BJ (cell line): ENCODE measurements around the gene FOXP1. TPM values are rescaled to one million over a fixed set of nuclear protein-coding genes. Genes with fewer than 3 reads are reported as not detected.

Experiments used
- CTCF ChIA-PET: fragments of 350-600 bp; formaldehyde crosslinking; extraction: SDS; loops from one replicate; lab custom pipeline; 2021; ENCODE audit warnings: antibody characterized with exemption, inconsistent platforms; lab: Yijun Ruan, JAX
- POLR2A ChIA-PET: fragments of 300-600 bp; sonication (Branson Sonifier 250); formaldehyde crosslinking; extraction: SDS; loops from one replicate; lab custom pipeline; 2021; ENCODE audit warnings: antibody characterized with exemption; lab: Charles Lee
- DNase-seq: peaks from one replicate; pipeline ENCODE4 v3.0.0-alpha.2; 2011; ENCODE audit warnings: low read depth
- H3K27me3 ChIP-seq: 2 replicates; pipeline ENCODE4 v1.6.0; 2011; ENCODE audit warnings: low read length; ENCODE audit not compliant: control insufficient read depth, insufficient read depth
- H3K36me3 ChIP-seq: 2 replicates; pipeline ENCODE4 v1.5.1; 2011; ENCODE audit warnings: low read length; ENCODE audit not compliant: control insufficient read depth, insufficient read depth
- H3K4me3 ChIP-seq: 2 replicates; pipeline ENCODE4 v1.5.1; 2011; ENCODE audit warnings: low read depth, mild to moderate bottlenecking, control low read depth, low read length
- polyA plus RNA-seq: library from polyadenylated mRNA; depleted of rRNA; stranded (reverse); fragments of >200 nt; gene quantifications from 2 replicates; pipeline ENCODE4 v1.2.3, GENCODE V29; 2011
- TF ChIP-seq, protein P1 (sequence below): IDR thresholded peaks from 2 replicates; pipeline ENCODE4 v1.5.1; 2011; ENCODE audit warnings: low read depth, mild to moderate bottlenecking, control low read depth, inconsistent platforms, low read length, moderate library complexity; ENCODE audit not compliant: insufficient read depth

Gene FOXP1
- polyA plus RNA-seq, 1 experiment, result 37.0 TPM

DNA sequence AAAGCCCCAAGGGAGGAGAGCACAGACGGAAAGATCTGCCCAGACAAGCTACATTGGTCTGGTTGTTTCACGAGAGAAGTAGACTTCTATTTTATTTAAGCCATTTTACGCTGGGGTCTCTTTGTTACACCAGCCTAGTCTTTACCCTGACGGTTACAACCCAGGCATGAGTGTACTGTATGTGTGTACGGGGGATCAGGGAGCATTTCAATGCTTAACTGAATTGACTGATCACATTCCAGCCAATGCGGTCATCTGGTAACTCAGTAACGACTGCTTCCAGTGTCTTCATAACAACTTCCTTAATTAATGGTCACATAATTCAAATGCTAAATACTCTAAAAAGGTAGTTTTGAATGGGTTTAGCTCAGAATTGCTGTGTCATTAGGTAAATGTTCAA is 288.6 kb downstream of the FOXP1 start:
- CTCF ChIA-PET, result no interaction called here
- no peaks in the 10 kb centered on the region for H3K36me3 ChIP-seq
- POLR2A ChIA-PET, result no interaction called here

DNA sequence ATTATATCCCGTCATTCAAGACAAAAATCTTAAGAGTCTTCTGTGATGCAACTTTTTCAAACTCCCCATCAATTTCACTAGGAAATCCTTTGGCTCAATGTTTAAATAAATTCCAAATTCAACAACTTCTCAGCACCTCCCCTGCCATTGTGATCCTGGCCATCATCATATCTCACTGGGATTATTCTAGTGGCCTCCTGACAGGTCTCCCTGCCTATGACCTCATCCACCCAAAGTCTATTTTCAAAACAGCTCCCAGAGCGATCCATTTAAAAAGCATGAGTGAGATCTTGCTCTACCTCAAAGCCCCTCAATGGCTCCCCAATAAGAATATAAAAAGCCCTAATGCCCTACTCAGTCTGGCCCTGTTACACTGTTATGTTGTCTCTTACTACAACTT is 293.2 kb downstream of the FOXP1 start:
- no peak for DNase-seq
- ChIA-PET CTCF (interaction anchor here (1.7 kb wide), 1 partner anchor 11 kb away, joined by 7 read pairs; no protein-coding TSS in a partner anchor), POLR2A (no interaction called here)
- Histone ChIP-seq H3K4me3 (no peak overlapping the region), H3K27me3 (no peaks in the 10 kb centered on the region), H3K36me3 (no peaks in the 10 kb centered on the region)
- TF ChIP-seq, protein P1, sequence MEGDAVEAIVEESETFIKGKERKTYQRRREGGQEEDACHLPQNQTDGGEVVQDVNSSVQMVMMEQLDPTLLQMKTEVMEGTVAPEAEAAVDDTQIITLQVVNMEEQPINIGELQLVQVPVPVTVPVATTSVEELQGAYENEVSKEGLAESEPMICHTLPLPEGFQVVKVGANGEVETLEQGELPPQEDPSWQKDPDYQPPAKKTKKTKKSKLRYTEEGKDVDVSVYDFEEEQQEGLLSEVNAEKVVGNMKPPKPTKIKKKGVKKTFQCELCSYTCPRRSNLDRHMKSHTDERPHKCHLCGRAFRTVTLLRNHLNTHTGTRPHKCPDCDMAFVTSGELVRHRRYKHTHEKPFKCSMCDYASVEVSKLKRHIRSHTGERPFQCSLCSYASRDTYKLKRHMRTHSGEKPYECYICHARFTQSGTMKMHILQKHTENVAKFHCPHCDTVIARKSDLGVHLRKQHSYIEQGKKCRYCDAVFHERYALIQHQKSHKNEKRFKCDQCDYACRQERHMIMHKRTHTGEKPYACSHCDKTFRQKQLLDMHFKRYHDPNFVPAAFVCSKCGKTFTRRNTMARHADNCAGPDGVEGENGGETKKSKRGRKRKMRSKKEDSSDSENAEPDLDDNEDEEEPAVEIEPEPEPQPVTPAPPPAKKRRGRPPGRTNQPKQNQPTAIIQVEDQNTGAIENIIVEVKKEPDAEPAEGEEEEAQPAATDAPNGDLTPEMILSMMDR, result no peak

More for the DNA sequence above, 288.6 kb downstream of the FOXP1 start:
- H3K27me3 ChIP-seq, result no peaks in the 10 kb centered on the region
- H3K4me3 ChIP-seq, result no peak overlapping the region
- no peak for DNase-seq
- TF ChIP-seq, protein P1, result no peak

GRCh38 chr3:71288269-71288930 is 295.1 kb downstream of the FOXP1 start:
- ChIA-PET POLR2A (no interaction called here), CTCF (interaction anchor here (0.7 kb wide), 1 partner anchor 295 kb away, joined by 3 read pairs; no protein-coding TSS in a partner anchor)
- no peaks in the 10 kb centered on the region for H3K27me3 ChIP-seq
- no peak for DNase-seq
- H3K4me3 ChIP-seq, result no peak overlapping the region
- H3K36me3 ChIP-seq, result no peaks in the 10 kb centered on the region
- TF ChIP-seq, protein P1, result no peak

DNA sequence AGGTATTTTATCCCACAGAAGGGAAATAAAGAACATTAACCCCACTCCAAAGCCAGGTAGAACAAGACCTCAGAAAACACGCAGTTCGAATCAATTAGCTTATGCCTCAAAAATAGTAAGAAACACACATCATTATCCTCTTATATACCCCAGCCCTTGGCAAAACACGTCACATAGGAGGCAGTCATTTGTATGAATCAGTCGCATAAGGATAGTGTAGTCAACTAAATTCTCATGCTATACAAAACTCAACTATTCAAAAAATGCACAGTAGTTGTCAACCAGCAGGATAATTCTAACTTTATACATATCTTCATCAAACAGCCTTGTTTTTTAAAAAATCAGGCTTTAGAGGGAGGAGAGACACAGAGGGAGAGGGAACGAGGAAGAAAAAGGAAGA is 298.4 kb downstream of the FOXP1 start:
- ChIA-PET CTCF (no interaction called here), POLR2A (no interaction called here)
- no peaks in the 10 kb centered on the region for H3K27me3 ChIP-seq
- TF ChIP-seq, protein P1, result no peak
- H3K4me3 ChIP-seq, result no peak overlapping the region
- no peaks in the 10 kb centered on the region for H3K36me3 ChIP-seq
- no peak for DNase-seq

- Histone ChIP-seq H3K4me3 (no peak overlapping the region), H3K27me3 (no peaks in the 10 kb centered on the region), H3K36me3 (no peaks in the 10 kb centered on the region)
- POLR2A ChIA-PET, result no interaction called here
- TF ChIP-seq, protein P1, result no peak
- DNase-seq, result no peak
- CTCF ChIA-PET, result interaction anchor here (0.5 kb wide), 1 partner anchor 63 kb away, joined by 3 read pairs; no protein-coding TSS in a partner anchor
These were observed 300.6 kb downstream of the FOXP1 start for GRCh38 chr3:71282976-71283375.
